GM12878 (cell line): ENCODE results near the gene TXNDC15. TPM values are rescaled to one million over a fixed set of nuclear protein-coding genes. Genes with fewer than 3 reads are reported as not detected.

Experiments used
- CBX5 ChIP-seq: sonication (generic); IDR thresholded peaks from 2 replicates; pipeline ENCODE4 v1.6.1; 2016; ENCODE audit warnings: low read depth, moderate library complexity, mild to moderate bottlenecking, inconsistent platforms
- NFIC ChIP-seq: IDR thresholded peaks from 2 replicates; pipeline ENCODE4 v1.6.1; 2012; ENCODE audit warnings: low read depth, mild to moderate bottlenecking, inconsistent platforms, low read length, moderate library complexity
- NFYB ChIP-seq: IDR thresholded peaks from 2 replicates; pipeline ENCODE4 v1.6.1; 2011; ENCODE audit warnings: low read depth, mild to moderate bottlenecking, low read length, improper control_type of control experiment, moderate library complexity; ENCODE audit not compliant: insufficient read depth
- PKNOX1 ChIP-seq: fragments of 450-650 bp; IDR thresholded peaks from 2 replicates; pipeline ENCODE4 v1.6.1; 2016; ENCODE audit warnings: mild to moderate bottlenecking
- PRDM15 ChIP-seq: fragments of 450-650 bp; formaldehyde crosslinking; IDR thresholded peaks from 2 replicates; pipeline ENCODE4 v1.4.0; 2020; ENCODE audit warnings: mild to moderate bottlenecking, moderate library complexity
- SREBF1 ChIP-seq: IDR thresholded peaks from 2 replicates; pipeline ENCODE4 v1.6.1; 2012; ENCODE audit warnings: mild to moderate bottlenecking, low read length
- STAT3 ChIP-seq: IDR thresholded peaks from 2 replicates; pipeline ENCODE4 v1.6.1; 2011; ENCODE audit warnings: low read depth, low read length, improper control_type of control experiment
- WRNIP1 ChIP-seq: IDR thresholded peaks from 2 replicates; pipeline ENCODE4 v1.6.1; 2011; ENCODE audit warnings: low read depth, low read length, improper control_type of control experiment, borderline replicate concordance
- YY1 ChIP-seq: IDR thresholded peaks from 2 replicates; pipeline ENCODE4 v1.6.1; 2011; ENCODE audit warnings: low read depth, mild to moderate bottlenecking, low read length
- polyA plus RNA-seq, 11 experiments: library from polyadenylated mRNA; depleted of rRNA in 4 of 11; unstranded in 6 of 11; stranded (reverse) in 5 of 11; fragments of >200 nt; fragmentation: Nextera tagmentation in 4 of 11; fragmentation: Illumina TruSeq in 1 of 11; extraction: Ambion mirVana in 4 of 11; extraction: Trizol in 1 of 11; gene quantifications; 1 replicate in 1 of 11; 2 replicates in 10 of 11; pipeline versions ENCODE4 v1.2.1 to v1.2.3, GENCODE V29; 2011 to 2016; ENCODE audit warnings: inconsistent platforms in 2 of 11, missing spikeins in 2 of 11, low read depth in 1 of 11
- total RNA-seq, 4 experiments: library from RNA; depleted of rRNA in 3 of 4; stranded (reverse); fragments of >200 nt in 3 of 4; fragmentation: Illumina TruSeq in 1 of 4; extraction: Trizol in 1 of 4; gene quantifications; 2 replicates each; pipeline versions ENCODE4 v1.2.1 to v1.2.3, GENCODE V29; 2013 to 2021

The TXNDC15 gene
- total and polyA plus RNA-seq, 10 of the 15 experiments (the other 5 are each of a cell fraction or from before 2014, with no cell fraction given), result 8.1 to 60.6 (median 38.1) TPM

GRCh38 chr5:134891473-134891872 lies 17.3 kb downstream of the TXNDC15 start (continued):
- TF ChIP-seq NFYB, result no peak
- TF ChIP-seq STAT3, result no peak
- TF ChIP-seq YY1, result no peak
- TF ChIP-seq NFIC, result no peak
- no peak for TF ChIP-seq PKNOX1
- TF ChIP-seq CBX5, result no peak
- TF ChIP-seq WRNIP1, result no peak
- no peak for TF ChIP-seq SREBF1
- no peak for TF ChIP-seq PRDM15 (CRISPR knock-in tag)
